ENCODE results near the gene PICALM.

The PICALM gene

DNA sequence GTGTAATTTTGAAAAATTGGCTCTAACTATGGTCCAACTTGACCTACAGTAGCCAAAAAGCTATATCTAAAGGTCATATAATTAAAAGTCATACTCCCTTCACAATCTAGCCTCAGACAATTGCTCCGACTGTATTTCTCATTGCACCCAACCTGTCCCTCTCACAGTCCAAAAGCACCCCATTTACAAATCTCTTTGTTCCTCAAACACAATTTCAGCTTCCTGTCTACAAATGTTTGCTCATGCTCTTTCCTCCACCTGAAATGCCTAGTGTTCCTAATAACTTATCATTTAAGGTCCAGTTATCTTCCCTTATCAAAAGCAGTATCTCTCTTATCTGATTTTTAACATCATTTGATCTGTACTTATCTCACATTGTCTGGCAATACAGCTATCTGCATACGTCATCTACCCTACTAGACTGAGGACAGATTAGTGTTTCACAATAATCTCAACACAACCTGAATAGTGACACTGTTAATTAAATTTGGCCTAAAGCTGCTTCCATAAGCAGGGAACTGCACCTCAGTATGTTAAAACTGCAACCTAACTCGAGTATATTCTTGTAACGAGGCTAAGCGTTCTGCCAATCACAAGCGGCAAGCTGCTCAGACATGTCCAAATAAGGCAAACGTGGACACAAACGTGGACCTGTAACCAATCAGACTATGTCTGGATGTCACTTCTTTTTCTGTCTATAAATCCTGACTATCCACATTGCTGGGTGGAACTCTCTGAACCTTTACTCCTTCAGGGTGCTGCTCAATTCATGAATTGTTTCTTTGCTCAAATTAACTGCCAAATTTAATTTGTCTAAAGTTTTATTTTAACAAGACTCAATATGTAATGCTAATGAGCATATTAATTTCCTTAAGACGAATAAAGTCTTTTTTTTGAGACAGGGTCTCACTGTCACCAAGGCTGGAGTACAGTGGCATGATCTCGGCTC lies 15.9 kb downstream of the PICALM start:
- TF ChIP-seq, protein P1, sequence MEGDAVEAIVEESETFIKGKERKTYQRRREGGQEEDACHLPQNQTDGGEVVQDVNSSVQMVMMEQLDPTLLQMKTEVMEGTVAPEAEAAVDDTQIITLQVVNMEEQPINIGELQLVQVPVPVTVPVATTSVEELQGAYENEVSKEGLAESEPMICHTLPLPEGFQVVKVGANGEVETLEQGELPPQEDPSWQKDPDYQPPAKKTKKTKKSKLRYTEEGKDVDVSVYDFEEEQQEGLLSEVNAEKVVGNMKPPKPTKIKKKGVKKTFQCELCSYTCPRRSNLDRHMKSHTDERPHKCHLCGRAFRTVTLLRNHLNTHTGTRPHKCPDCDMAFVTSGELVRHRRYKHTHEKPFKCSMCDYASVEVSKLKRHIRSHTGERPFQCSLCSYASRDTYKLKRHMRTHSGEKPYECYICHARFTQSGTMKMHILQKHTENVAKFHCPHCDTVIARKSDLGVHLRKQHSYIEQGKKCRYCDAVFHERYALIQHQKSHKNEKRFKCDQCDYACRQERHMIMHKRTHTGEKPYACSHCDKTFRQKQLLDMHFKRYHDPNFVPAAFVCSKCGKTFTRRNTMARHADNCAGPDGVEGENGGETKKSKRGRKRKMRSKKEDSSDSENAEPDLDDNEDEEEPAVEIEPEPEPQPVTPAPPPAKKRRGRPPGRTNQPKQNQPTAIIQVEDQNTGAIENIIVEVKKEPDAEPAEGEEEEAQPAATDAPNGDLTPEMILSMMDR (IDR thresholded peaks at IDR 0.05; ENCODE audit: control insufficient read depth, insufficient read depth, low read depth, low read length, missing control alignments) = no peak
- DNase-seq (ENCODE audit: low read depth) = no peak

DNA sequence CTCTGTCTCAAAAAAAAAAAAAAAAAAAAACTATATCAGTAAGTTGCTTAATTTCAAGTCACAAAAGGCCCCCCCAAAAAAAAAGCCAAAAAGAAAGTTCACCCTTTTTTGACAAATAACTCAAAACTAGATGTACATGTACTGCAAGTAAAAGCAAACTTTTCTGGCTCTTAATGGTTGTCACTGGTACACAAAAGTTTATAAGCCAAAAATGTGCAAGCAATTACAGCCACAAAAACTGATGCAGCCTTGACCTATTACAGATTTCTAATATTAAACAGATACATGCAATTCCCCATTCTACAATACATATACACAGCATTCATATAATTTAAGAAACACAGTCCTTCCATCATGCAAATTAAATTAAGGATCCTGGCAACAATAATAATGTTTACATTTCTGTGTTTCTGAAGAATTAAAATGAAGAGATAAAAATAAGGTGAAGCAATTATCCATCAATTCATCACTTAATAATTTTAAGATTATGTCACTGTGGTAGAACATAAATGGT lies 18.6 kb downstream of the PICALM start:
- TF ChIP-seq, protein P1 (IDR thresholded peaks at IDR 0.05; ENCODE audit: control insufficient read depth, insufficient read depth, low read depth, low read length, missing control alignments) = no peak

More for the DNA sequence above, 15.9 kb downstream of the PICALM start:
- no peak overlapping the region for H3K4me3 ChIP-seq (ENCODE audit: control insufficient read depth, low read depth, low read length)

DNA sequence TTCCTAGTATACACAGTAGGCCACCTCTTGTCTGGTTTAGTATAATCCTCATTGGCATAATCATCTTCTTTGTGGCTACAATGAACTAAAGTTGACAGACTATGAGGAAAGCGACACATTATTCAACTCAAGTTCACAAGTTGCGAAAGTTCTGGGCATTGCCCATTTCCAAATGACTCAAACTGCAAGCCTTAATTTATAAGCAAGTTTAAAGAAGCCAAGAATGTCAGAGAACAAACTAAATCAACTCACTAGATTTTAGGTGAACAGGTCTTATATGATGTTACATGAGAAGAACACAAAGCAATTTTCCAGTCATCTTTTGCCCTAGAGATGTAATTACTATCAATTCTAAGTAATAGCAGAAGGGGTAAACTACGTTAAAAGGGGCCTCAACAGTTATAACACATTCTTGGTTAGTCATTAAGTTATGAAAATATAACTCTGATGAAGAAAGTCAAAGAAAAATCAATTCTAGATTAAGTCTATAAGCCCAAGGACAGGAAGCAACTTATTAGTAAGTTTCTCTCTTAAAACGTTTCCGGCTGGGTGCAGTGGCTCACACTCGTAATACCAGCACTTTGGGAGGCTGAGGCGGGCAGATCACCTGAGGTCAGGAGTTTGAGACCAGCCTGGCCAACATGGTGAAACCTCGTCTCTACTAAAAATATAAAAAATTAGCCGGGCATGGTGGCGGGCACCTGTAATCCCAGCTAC lies 21.5 kb downstream of the PICALM start:
- TF ChIP-seq, protein P1 (IDR thresholded peaks at IDR 0.05; ENCODE audit: control insufficient read depth, insufficient read depth, low read depth, low read length, missing control alignments) = no peak
- no peak overlapping the region for H3K4me3 ChIP-seq (ENCODE audit: control insufficient read depth, low read depth, low read length)
- peak; percentile 50 for DNase-seq (ENCODE audit: low read depth)

More for the DNA sequence above, 18.6 kb downstream of the PICALM start:
- DNase-seq (ENCODE audit: low read depth) = no peak
- no peak overlapping the region for H3K4me3 ChIP-seq (ENCODE audit: control insufficient read depth, low read depth, low read length)

DNA sequence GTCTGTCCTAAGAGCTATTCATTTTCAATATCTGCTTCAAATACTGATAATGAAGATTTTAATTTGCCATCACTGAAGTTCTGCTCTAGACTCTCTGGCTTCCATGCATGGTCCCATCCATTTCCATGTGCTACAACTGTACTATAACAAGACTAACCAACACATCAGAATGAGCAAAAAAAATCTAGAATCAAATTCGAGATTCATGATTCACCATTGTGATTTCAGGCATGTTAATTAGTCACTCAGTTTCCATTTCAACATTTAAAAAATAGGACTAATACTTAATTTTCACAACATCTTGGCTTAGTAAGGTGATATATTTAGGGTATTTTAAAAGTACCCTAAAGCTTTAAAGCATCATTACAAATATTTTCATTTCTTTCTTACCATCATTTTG lies 22.8 kb downstream of the PICALM start:
- TF ChIP-seq, protein P1 (IDR thresholded peaks at IDR 0.05; ENCODE audit: control insufficient read depth, insufficient read depth, low read depth, low read length, missing control alignments) = no peak
- no peak for DNase-seq (ENCODE audit: low read depth)
- no peak overlapping the region for H3K4me3 ChIP-seq (ENCODE audit: control insufficient read depth, low read depth, low read length)

DNA sequence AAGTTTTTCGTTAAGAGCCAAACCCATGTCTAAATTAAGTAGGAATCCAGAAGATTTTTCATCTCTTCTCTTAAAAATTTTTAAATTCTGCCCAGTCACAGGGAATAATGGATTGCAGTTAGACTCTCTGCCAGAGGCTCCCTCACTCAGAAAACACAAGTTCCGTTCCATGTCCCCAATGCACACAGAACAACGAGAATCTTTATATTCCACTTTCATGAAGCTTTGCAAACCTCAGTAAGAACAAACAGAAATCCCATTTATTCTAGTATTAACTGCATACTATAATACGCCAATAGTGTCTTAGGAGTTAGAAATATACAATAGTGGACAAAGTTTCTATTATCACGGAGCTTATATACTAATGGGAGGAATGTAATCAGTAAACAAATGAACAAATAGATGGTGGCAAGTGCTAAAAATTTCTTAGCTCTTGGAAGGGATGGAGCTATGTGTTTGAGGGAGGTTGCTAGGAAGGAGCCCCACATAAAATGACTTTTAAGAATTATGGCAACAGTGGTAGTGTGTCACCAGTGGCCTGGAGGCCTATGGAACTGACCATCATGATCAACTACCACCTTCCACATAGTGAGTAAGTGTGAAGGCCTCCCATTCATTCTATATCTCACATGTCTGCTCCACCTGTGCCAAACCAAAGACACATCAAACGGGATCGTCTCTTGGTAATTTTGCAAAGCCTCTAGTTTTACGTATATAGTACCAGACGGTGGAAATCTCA lies 24.9 kb downstream of the PICALM start:
- no peak for DNase-seq (ENCODE audit: low read depth)
- H3K4me3 ChIP-seq (ENCODE audit: control insufficient read depth, low read depth, low read length) = no peak overlapping the region
- TF ChIP-seq, protein P1 (IDR thresholded peaks at IDR 0.05; ENCODE audit: control insufficient read depth, insufficient read depth, low read depth, low read length, missing control alignments) = no peak

DNA sequence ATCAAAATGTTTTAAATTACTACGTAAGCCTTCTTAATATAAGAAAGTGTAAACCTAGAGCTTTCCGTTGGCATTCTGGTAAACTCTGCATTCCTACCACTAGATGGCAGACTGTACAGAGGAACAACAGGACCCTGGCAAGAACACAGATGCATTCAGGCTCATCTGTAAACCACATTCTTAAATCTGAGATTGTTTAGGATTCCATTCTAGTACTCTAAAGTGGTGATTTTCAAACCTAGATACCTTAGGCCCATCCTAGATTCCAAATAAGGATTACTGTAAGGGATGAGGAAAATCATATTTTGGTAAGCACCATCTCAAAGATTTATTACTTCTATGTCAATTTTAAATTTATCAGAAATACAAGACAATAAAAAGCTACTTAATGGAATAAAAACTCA lies 26.9 kb downstream of the PICALM start:
- no peak overlapping the region for H3K4me3 ChIP-seq (ENCODE audit: control insufficient read depth, low read depth, low read length)
- TF ChIP-seq, protein P1 (IDR thresholded peaks at IDR 0.05; ENCODE audit: control insufficient read depth, insufficient read depth, low read depth, low read length, missing control alignments) = peak; percentile 75
- DNase-seq (ENCODE audit: low read depth) = peak; percentile 75

All from AG09309 (cell line).